ACC112 (cell line): ENCODE data around the gene C1orf167.

ENCODE experiments used
- H2AFZ ChIP-seq: fragments of 200-600 bp; sonication (generic); one replicate; pipeline ENCODE4 v1.6.0; 2017; ENCODE audit warnings: antibody characterized with exemption, low read length; ENCODE audit not compliant: unreplicated experiment
- H3K27ac ChIP-seq: fragments of 200-600 bp; sonication (generic); 2 replicates; pipeline ENCODE4 v1.5.1; 2014; ENCODE audit warnings: low read depth, mild to moderate bottlenecking, antibody characterized with exemption, low read length, moderate library complexity
- H3K27me3 ChIP-seq: fragments of 200-600 bp; sonication (generic); 2 replicates; pipeline ENCODE4 v1.6.1; 2014; ENCODE audit warnings: mild to moderate bottlenecking, antibody characterized with exemption, low read length, moderate library complexity, mixed read lengths; ENCODE audit not compliant: insufficient read depth
- H3K36me3 ChIP-seq: fragments of 200-600 bp; sonication (generic); 2 replicates; pipeline ENCODE4 v1.6.1; 2016; ENCODE audit warnings: mild to moderate bottlenecking, antibody characterized with exemption, low read length, moderate library complexity, mixed read lengths; ENCODE audit not compliant: insufficient read depth
- H3K4me1 ChIP-seq: fragments of 200-600 bp; sonication (generic); one replicate; pipeline ENCODE4 v1.6.1; 2016; ENCODE audit warnings: low read length, mixed read lengths; ENCODE audit not compliant: insufficient read depth, unreplicated experiment, control insufficient read depth
- H3K4me3 ChIP-seq: fragments of 200-600 bp; sonication (generic); 2 replicates; pipeline ENCODE4 v1.5.1; 2014; ENCODE audit warnings: mild to moderate bottlenecking, low read depth, low read length
- H3K79me2 ChIP-seq: fragments of 200-600 bp; sonication (generic); one replicate; pipeline ENCODE4 v1.6.0; 2016; ENCODE audit warnings: low read length; ENCODE audit not compliant: control insufficient read depth, unreplicated experiment, insufficient read depth

Gene C1orf167

GRCh38 chr1:11837767-11838348 lies 75.9 kb downstream of the C1orf167 start:
- no peak overlapping the region for H3K27ac ChIP-seq
- H3K27me3 ChIP-seq = no peaks in the 10 kb centered on the region
- H3K4me1 ChIP-seq = no peaks in the 10 kb centered on the region
- no peaks in the 10 kb centered on the region for H3K79me2 ChIP-seq
- H3K4me3 ChIP-seq = no peak overlapping the region
- peaks cover 15% of the 10 kb centered on the region; the same call in 1 of the 2 replicates for H3K36me3 ChIP-seq
- no peak overlapping the region for H2AFZ ChIP-seq

GRCh38 chr1:11838349-11839272 lies 76.6 kb downstream of the C1orf167 start:
- Histone ChIP-seq H3K4me1 (no peaks in the 10 kb centered on the region), H3K27me3 (no peaks in the 10 kb centered on the region), H3K79me2 (no peaks in the 10 kb centered on the region), H2AFZ (no peak overlapping the region), H3K36me3 (peaks cover 15% of the 10 kb centered on the region; the same call in 1 of the 2 replicates), H3K27ac (no peak overlapping the region), H3K4me3 (no peak overlapping the region)
